Iris pigment epithelial cell (primary cell): ENCODE data around the gene AGAP1.

Experiments used
- DNase-seq: peaks from one replicate; pipeline ENCODE4 v3.0.0-alpha.2; 2011; ENCODE audit warnings: low read depth

AGAP1 gene

GRCh38 chr2:235712176-235712575 lies 218.3 kb downstream of the AGAP1 start:
- no peak for DNase-seq

- DNase-seq = no peak
Measured at GRCh38 chr2:235713189-235713588, 219.3 kb downstream of the AGAP1 start.

- no peak for DNase-seq
Measured at GRCh38 chr2:235715601-235716000, 221.8 kb downstream of the AGAP1 start.

- DNase-seq = peak; percentile 43
Measured at GRCh38 chr2:235716875-235717496, 223.1 kb downstream of the AGAP1 start.

GRCh38 chr2:235719146-235719942 lies 225.5 kb downstream of the AGAP1 start:
- no peak for DNase-seq

- no peak for DNase-seq
Measured at GRCh38 chr2:235721625-235722024, 227.8 kb downstream of the AGAP1 start.

- no peak for DNase-seq
Measured at GRCh38 chr2:235722869-235723268, 229.0 kb downstream of the AGAP1 start.

- DNase-seq = no peak
Measured at GRCh38 chr2:235723371-235723770, 229.5 kb downstream of the AGAP1 start.

GRCh38 chr2:235723811-235724465 lies 230.1 kb downstream of the AGAP1 start:
- no peak for DNase-seq

GRCh38 chr2:235725016-235725489 lies 231.2 kb downstream of the AGAP1 start:
- peak; percentile 36 for DNase-seq

GRCh38 chr2:235725841-235726240 lies 232.0 kb downstream of the AGAP1 start:
- no peak for DNase-seq

GRCh38 chr2:235726554-235726953 lies 232.7 kb downstream of the AGAP1 start:
- no peak for DNase-seq

GRCh38 chr2:235727174-235727573 lies 233.3 kb downstream of the AGAP1 start:
- DNase-seq = no peak

- no peak for DNase-seq
Measured at GRCh38 chr2:235727891-235728799, 234.3 kb downstream of the AGAP1 start.

- DNase-seq = no peak
Measured at GRCh38 chr2:235728800-235729556, 235.1 kb downstream of the AGAP1 start.

- DNase-seq = no peak
Measured at GRCh38 chr2:235729557-235729947, 235.7 kb downstream of the AGAP1 start.

- DNase-seq = no peak
Measured at GRCh38 chr2:235730115-235730514, 236.3 kb downstream of the AGAP1 start.

- no peak for DNase-seq
Measured at GRCh38 chr2:235733761-235734160, 239.9 kb downstream of the AGAP1 start.

GRCh38 chr2:235734168-235734567 lies 240.3 kb downstream of the AGAP1 start:
- no peak for DNase-seq

GRCh38 chr2:235734688-235735231 lies 240.9 kb downstream of the AGAP1 start:
- no peak for DNase-seq

GRCh38 chr2:235737396-235737795 lies 243.6 kb downstream of the AGAP1 start:
- DNase-seq = no peak
